Measurements from ENCODE around the gene HLX. TPM values are rescaled to one million over a fixed set of nuclear protein-coding genes. Genes with fewer than 3 reads are reported as not detected.

Gene HLX
- total RNA-seq, 1 donor from 2014 or later, result 0.61 TPM

DNA sequence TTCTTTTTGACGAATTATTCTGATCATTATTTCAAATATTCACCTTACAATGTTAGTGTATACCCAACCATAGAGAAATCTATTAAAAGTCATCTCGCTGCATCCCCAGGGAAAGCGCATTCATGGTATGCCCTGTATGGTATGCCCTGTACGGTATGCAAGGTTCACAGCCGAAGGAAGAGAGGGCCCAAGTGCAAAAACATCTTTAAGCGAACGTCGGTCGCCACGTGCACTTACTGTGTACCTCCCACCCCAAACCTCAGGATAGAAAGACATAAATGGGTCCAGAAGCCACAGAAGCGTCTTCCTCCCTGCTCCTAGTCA lies 14.4 kb downstream of the HLX start:
- no peak for DNase-seq (ENCODE audit: low read depth, low spot score)
- no peak overlapping the region for H3K27ac Mint-ChIP-seq (ENCODE audit: unreplicated experiment)

DNA sequence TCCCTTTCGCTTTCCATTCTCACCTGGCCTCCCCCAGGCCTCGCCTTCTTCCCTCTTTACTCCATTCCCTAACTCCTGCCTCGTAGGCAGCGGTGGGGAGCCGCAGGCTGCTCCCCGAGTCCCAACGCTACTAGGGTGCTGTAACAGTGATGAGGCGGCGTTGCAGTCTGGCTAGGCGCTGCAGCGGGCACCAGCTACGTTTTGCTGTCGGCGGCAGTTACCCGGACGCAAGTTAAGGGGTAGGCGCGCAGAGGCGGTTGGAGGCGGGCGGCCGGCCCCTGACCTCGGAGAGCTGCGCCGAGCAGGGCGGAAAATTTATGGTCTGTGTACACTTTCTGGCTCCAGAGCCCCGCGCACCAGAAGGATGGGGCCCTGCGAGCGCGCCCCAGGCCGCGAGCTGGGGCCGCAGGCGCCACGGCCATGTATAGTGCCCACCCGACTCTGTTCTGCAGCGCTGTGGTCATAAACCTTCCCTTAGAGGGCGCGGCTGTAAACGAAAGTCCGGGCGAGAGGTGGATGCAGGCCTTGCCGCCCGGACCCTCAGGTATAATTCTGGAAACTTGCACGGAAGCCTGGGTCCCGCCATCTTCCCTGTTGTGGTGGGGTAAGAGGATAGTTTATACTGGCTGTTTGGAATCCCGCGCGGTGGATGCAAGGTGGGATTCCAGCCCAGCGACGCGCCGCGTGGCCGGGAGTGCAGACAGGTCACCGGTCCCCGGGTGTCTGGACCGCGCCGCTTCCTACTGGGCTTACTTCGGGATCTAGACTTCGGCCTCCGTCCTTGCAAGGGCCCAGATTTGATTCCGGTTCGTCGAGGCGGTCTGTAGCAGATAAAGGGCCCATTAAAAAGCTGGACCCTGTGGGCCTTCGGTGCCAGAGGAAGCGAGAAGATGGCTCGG lies 15.0 kb downstream of the HLX start:
- Mint-ChIP-seq H3K27me3 (ENCODE audit: low read depth) (peaks cover 100% of the 10 kb centered on the region), H3K9me3 (peaks cover 3% of the 10 kb centered on the region), H3K27ac (ENCODE audit: unreplicated experiment) (no peak overlapping the region), H3K4me1 (no peaks in the 10 kb centered on the region), H3K36me3 (ENCODE audit: low read depth) (peaks cover 4% of the 10 kb centered on the region), H3K4me3 (no peak overlapping the region)
- TF ChIP-seq, protein P1, sequence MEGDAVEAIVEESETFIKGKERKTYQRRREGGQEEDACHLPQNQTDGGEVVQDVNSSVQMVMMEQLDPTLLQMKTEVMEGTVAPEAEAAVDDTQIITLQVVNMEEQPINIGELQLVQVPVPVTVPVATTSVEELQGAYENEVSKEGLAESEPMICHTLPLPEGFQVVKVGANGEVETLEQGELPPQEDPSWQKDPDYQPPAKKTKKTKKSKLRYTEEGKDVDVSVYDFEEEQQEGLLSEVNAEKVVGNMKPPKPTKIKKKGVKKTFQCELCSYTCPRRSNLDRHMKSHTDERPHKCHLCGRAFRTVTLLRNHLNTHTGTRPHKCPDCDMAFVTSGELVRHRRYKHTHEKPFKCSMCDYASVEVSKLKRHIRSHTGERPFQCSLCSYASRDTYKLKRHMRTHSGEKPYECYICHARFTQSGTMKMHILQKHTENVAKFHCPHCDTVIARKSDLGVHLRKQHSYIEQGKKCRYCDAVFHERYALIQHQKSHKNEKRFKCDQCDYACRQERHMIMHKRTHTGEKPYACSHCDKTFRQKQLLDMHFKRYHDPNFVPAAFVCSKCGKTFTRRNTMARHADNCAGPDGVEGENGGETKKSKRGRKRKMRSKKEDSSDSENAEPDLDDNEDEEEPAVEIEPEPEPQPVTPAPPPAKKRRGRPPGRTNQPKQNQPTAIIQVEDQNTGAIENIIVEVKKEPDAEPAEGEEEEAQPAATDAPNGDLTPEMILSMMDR (conservative IDR thresholded peaks at IDR 0.05), result no peak
- DNase-seq (ENCODE audit: low read depth, low spot score), result no peak

More for the DNA sequence above, 14.4 kb downstream of the HLX start:
- Mint-ChIP-seq H3K27me3 (ENCODE audit: low read depth) (peaks cover 100% of the 10 kb centered on the region), H3K36me3 (ENCODE audit: low read depth) (peaks cover 4% of the 10 kb centered on the region), H3K9me3 (peaks cover 3% of the 10 kb centered on the region), H3K4me3 (no peak overlapping the region), H3K4me1 (no peaks in the 10 kb centered on the region)
- TF ChIP-seq, protein P1 (conservative IDR thresholded peaks at IDR 0.05), result no peak

DNA sequence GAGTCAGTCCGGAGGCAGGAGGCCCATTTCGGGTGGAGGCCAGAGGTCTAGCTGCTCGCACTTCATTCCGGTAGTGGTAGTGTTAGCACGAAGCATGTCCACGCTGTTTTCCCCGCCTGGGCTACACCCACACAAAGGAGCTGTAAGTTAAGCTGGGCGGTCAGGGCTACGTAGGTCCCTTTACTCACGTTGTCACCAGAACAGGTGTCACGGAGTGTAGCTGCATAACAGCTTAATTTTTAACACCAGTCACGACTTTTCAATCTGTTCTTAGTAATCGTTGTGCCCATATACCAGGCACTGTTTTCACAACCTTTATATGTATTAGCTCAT lies 15.6 kb downstream of the HLX start:
- TF ChIP-seq, protein P1 (conservative IDR thresholded peaks at IDR 0.05), result no peak
- peaks cover 4% of the 10 kb centered on the region for H3K36me3 Mint-ChIP-seq (ENCODE audit: low read depth)
- peaks cover 100% of the 10 kb centered on the region for H3K27me3 Mint-ChIP-seq (ENCODE audit: low read depth)
- H3K4me3 Mint-ChIP-seq, result no peak overlapping the region
- no peak overlapping the region for H3K27ac Mint-ChIP-seq (ENCODE audit: unreplicated experiment)
- H3K4me1 Mint-ChIP-seq, result no peaks in the 10 kb centered on the region
- no peak for DNase-seq (ENCODE audit: low read depth, low spot score)
- H3K9me3 Mint-ChIP-seq, result peaks cover 3% of the 10 kb centered on the region

DNA sequence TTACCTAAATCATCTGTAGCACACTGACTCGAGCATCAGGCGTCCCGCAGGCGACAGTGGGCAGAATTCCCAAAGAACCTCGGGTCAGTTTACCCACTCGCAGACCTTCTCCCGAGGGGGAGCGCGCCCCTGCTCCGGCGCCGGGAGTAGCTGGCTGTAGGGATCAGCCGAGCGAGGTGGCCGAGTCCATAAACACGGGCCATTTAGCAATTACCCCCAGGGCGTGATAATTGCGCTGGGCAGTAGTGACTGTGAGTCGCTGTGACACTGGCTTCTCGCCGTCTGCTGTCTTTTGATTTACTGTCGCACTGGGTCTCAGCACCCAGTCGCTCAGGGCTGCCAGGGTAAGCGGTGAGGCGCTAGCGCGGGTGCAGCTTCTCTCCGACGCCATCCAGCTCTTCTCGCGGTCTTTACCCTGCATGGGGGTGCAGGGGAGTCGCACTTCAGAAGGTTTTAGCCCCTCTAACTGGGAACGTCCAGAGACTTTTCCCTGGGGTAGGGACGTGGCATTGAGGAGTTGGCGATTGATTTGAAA lies 16.2 kb downstream of the HLX start:
- TF ChIP-seq, protein P1 (conservative IDR thresholded peaks at IDR 0.05), result no peak
- no peak for DNase-seq (ENCODE audit: low read depth, low spot score)
- Mint-ChIP-seq H3K36me3 (ENCODE audit: low read depth) (peaks cover 4% of the 10 kb centered on the region), H3K9me3 (peaks cover 3% of the 10 kb centered on the region), H3K27me3 (ENCODE audit: low read depth) (peaks cover 100% of the 10 kb centered on the region), H3K4me1 (no peaks in the 10 kb centered on the region), H3K4me3 (no peak overlapping the region), H3K27ac (ENCODE audit: unreplicated experiment) (no peak overlapping the region)

DNA sequence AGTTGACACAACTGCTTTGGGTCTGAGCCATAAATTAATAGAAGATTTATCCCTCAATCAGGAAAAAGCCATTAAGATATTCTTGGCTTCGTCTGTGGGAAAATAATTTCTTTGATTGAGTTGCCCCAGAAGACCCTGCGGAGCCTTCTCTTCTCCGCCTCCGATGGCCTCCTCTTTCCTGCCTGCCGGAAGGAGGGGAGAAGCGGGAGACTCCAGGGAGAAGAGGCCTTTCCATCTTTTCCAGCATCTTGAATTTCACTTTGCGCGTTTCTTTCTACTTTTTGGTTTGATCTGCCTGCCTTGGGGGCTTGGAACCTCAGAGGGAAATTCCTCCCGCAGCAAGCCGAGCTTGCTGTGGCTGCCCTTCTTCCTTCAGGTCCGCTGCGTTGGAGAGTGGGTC lies 16.8 kb downstream of the HLX start:
- Mint-ChIP-seq H3K27ac (ENCODE audit: unreplicated experiment) (no peak overlapping the region), H3K36me3 (ENCODE audit: low read depth) (peaks cover 4% of the 10 kb centered on the region), H3K27me3 (ENCODE audit: low read depth) (peaks cover 100% of the 10 kb centered on the region), H3K4me3 (no peak overlapping the region), H3K9me3 (peaks cover 3% of the 10 kb centered on the region), H3K4me1 (no peaks in the 10 kb centered on the region)
- no peak for DNase-seq (ENCODE audit: low read depth, low spot score)
- TF ChIP-seq, protein P1 (conservative IDR thresholded peaks at IDR 0.05), result no peak

All from neural crest cell (in vitro differentiated cells).